ENCODE data around the gene RBFOX1.

GRCh38 chr16:7397901-7398300 is 65.3 kb downstream of the RBFOX1 start:
- TF ChIP-seq CTCF (conservative IDR thresholded peaks at IDR 0.05 in 1 of 2, IDR thresholded peaks at IDR 0.05 in 1 of 2; ENCODE audit: extremely low read depth in 1 of 2, insufficient read depth in 1 of 2, low read depth in 1 of 2, low read length in 2 of 2) (no peak), EZH2 (IDR thresholded peaks at IDR 0.05; ENCODE audit: borderline replicate concordance, low read length) (no peak)

Measured in mammary epithelial cell (primary cell).